Endothelial cell of umbilical vein (primary cell): ENCODE results near the gene ARMH1. TPM values are rescaled to one million over a fixed set of nuclear protein-coding genes. Genes with fewer than 3 reads are reported as not detected.

Experiments used
- BruUV-seq: library from RNA; stranded (reverse); fragments of 400-500 nt; replicated peaks from 2 replicates; lab custom pipeline; 2021; lab: Mats Ljungman, UMichigan
- CTCF ChIA-PET: fragments of 300-600, 350-600 bp; sonication (Branson Sonifier 250); formaldehyde crosslinking; loops from one replicate; lab custom pipeline; 2021; ENCODE audit warnings: antibody characterized with exemption, inconsistent platforms; lab: Charles Lee
- POLR2A ChIA-PET: fragments of 300-600, 350-600 bp; sonication (Branson Sonifier 250); formaldehyde crosslinking; loops from one replicate; lab custom pipeline; 2021; ENCODE audit warnings: antibody characterized with exemption, inconsistent platforms; lab: Charles Lee
- DNase-seq: peaks from one replicate; pipeline ENCODE4 v3.0.0-alpha.2; 2011; ENCODE audit warnings: low read depth, low spot score
- FAIRE-seq: peaks from 2 replicates; lab custom pipeline; 2011; peaks lifted over from hg19 to GRCh38; lab: Jason Lieb, UNC
- H2AFZ ChIP-seq: 2 replicates; pipeline ENCODE4 v1.6.0; 2012; ENCODE audit warnings: low read depth, low read length, control low read depth, inconsistent platforms
- H3K27ac ChIP-seq: 2 replicates; pipeline ENCODE4 v1.5.1; 2011; ENCODE audit warnings: low read depth, mild to moderate bottlenecking, control low read depth, low read length, moderate library complexity; ENCODE audit not compliant: insufficient read depth
- H3K27me3 ChIP-seq, 2 experiments: 2 replicates each; pipeline versions ENCODE4 v1.6.0 to v1.6.1; 2011; ENCODE audit warnings: low read length in 2 of 2, mixed read lengths in 1 of 2; ENCODE audit not compliant: control insufficient read depth in 2 of 2, insufficient read depth in 2 of 2
- H3K36me3 ChIP-seq, 2 experiments: 2 replicates in 1 of 2; 3 replicates in 1 of 2; pipeline ENCODE4 v1.5.1; 2011; ENCODE audit warnings: low read length in 2 of 2, mild to moderate bottlenecking in 1 of 2, moderate library complexity in 1 of 2; ENCODE audit not compliant: control insufficient read depth in 2 of 2, insufficient read depth in 2 of 2; ENCODE audit errors: extremely low read depth in 1 of 2
- H3K4me1 ChIP-seq: 3 replicates; pipeline ENCODE4 v1.5.1; 2011; ENCODE audit warnings: mild to moderate bottlenecking, low read length; ENCODE audit not compliant: control insufficient read depth, insufficient read depth; ENCODE audit errors: extremely low read depth
- H3K4me2 ChIP-seq: 2 replicates; pipeline ENCODE4 v1.6.1; 2011; ENCODE audit warnings: low read length, control low read depth, mixed read lengths; ENCODE audit not compliant: insufficient read depth
- H3K4me3 ChIP-seq, 3 experiments: fragments of 200-600 bp in 1 of 3; sonication (generic), shearing (Covaris generic) in 1 of 3; replicated peaks in 1 of 3; 2 replicates each; pipeline ENCODE4 v1.5.1; 2011 to 2016; ENCODE audit warnings: control low read depth in 3 of 3, low read length in 3 of 3, mild to moderate bottlenecking in 2 of 3, inconsistent platforms in 1 of 3, low read depth in 1 of 3, moderate library complexity in 1 of 3; ENCODE audit not compliant: insufficient read depth in 1 of 3
- H3K79me2 ChIP-seq: 2 replicates; pipeline ENCODE4 v1.6.0; 2012; ENCODE audit warnings: low read length, inconsistent platforms; ENCODE audit not compliant: control insufficient read depth, insufficient read depth
- H3K9ac ChIP-seq: replicated peaks from 2 replicates; pipeline ENCODE3; 2011; ENCODE audit warnings: low read length, control low read depth; ENCODE audit not compliant: insufficient read depth; ENCODE audit errors: extremely low read depth
- H3K9me1 ChIP-seq: replicated peaks from 3 replicates; pipeline ENCODE4 v1.6.0; 2011; ENCODE audit warnings: mild to moderate bottlenecking, low read length; ENCODE audit not compliant: control insufficient read depth, insufficient read depth; ENCODE audit errors: extremely low read depth
- H3K9me3 ChIP-seq: replicated peaks from 2 replicates; pipeline ENCODE4 v1.5.1; 2012; ENCODE audit warnings: low read length, inconsistent platforms; ENCODE audit not compliant: control insufficient read depth, insufficient read depth
- H4K20me1 ChIP-seq: replicated peaks from 2 replicates; pipeline ENCODE3; 2011; ENCODE audit warnings: mild to moderate bottlenecking, low read length; ENCODE audit not compliant: control insufficient read depth, insufficient read depth; ENCODE audit errors: extremely low read depth
- CTCF ChIP-seq, 2 donors: IDR thresholded peaks; 1 replicate in 1 of 2; 2 replicates in 1 of 2; pipeline ENCODE4 v1.5.1; 2011; ENCODE audit warnings: low read length in 2 of 2, mild to moderate bottlenecking in 2 of 2, moderate library complexity in 2 of 2, control low read depth in 1 of 2, inconsistent platforms in 1 of 2, low read depth in 1 of 2; ENCODE audit not compliant: insufficient read depth in 1 of 2; ENCODE audit errors: extremely low read depth in 1 of 2
- EZH2 ChIP-seq: IDR thresholded peaks from 2 replicates; pipeline ENCODE4 v1.6.1; 2012; ENCODE audit warnings: borderline replicate concordance, low read depth, mild to moderate bottlenecking, moderate library complexity, low read length, inconsistent platforms; ENCODE audit not compliant: severe bottlenecking
- FOS ChIP-seq: IDR thresholded peaks from 2 replicates; pipeline ENCODE4 v1.6.1; 2011; ENCODE audit warnings: mild to moderate bottlenecking, low read length, moderate library complexity, borderline replicate concordance; ENCODE audit not compliant: insufficient read depth
- GATA2 ChIP-seq: IDR thresholded peaks from 2 replicates; pipeline ENCODE4 v1.7.0; 2011; ENCODE audit warnings: low read depth, mild to moderate bottlenecking, moderate library complexity, mixed read lengths, low read length; ENCODE audit not compliant: insufficient read length, insufficient read depth
- JUN ChIP-seq: IDR thresholded peaks from 2 replicates; pipeline ENCODE4 v1.6.1; 2011; ENCODE audit warnings: borderline replicate concordance, low read depth; ENCODE audit not compliant: insufficient read length, insufficient read depth
- MAX ChIP-seq: IDR thresholded peaks from 2 replicates; pipeline ENCODE4 v1.6.1; 2011; ENCODE audit not compliant: insufficient read depth, insufficient read length
- MYC ChIP-seq: IDR thresholded peaks from one replicate; pipeline ENCODE4 v1.6.1; 2011; ENCODE audit warnings: mild to moderate bottlenecking, low read depth, low read length
- POLR2A ChIP-seq: IDR thresholded peaks from 2 replicates; pipeline ENCODE4 v1.6.1; 2012; ENCODE audit warnings: low read depth, mild to moderate bottlenecking, control low read depth, low read length
- POLR2AphosphoS5 ChIP-seq: IDR thresholded peaks from 2 replicates; pipeline ENCODE4 v1.6.1; 2012; ENCODE audit warnings: low read depth, mild to moderate bottlenecking, control low read depth, low read length, moderate library complexity; ENCODE audit not compliant: insufficient read depth
- dilution Hi-C: fragments of 300-500 bp; cut with MboI; formaldehyde crosslinking; loops from one replicate; pipeline ENCODE4 v1.15.0; 2019; ENCODE audit warnings: low sequenced_read_pairs; ENCODE audit not compliant: extremely low pct_ligation_motif_present
- intact Hi-C: fragments of 100-400 bp; cut with micrococcal nuclease; formaldehyde crosslinking; loops from one replicate; pipeline ENCODE4 v1.10.0; 2022
- polyA plus RNA-seq, 4 experiments: library from polyadenylated mRNA; depleted of rRNA in 3 of 4; stranded (reverse) in 3 of 4; unstranded in 1 of 4; fragments of >200 nt; gene quantifications; 2 replicates each; pipeline versions ENCODE4 v1.2.1 to v1.2.3, GENCODE V29; 2011 to 2012; ENCODE audit warnings: missing spikeins in 1 of 4
- total RNA-seq: library from RNA; stranded (reverse); gene quantifications from 2 replicates; pipeline ENCODE4 v1.2.3, GENCODE V29; 2021

ARMH1 gene
- total and polyA plus RNA-seq, 2 donors (not counting 3 experiments of a cell fraction or from before 2014, with no cell fraction given) = 0.17 TPM; not detected in 1

- intact Hi-C loops (no loop called here), dilution Hi-C loops (no loop called here)
- ChIA-PET POLR2A (no interaction called here), CTCF (interaction anchor here (1.3 to 1.9 kb wide), 3 partner anchors 17 to 319 kb away, joined by 3 to 4 read pairs (median 4); no protein-coding TSS in a partner anchor)
- BruUV-seq = no TSS peak
- H4K20me1 ChIP-seq = no peaks in the 10 kb centered on the region
- H3K27ac ChIP-seq = no peak overlapping the region
- no peaks in the 10 kb centered on the region for H3K9me3 ChIP-seq
- H3K4me2 ChIP-seq = no peak overlapping the region
- TF ChIP-seq GATA2 (no peak), JUN (no peak), MYC (no peak), POLR2A (no peak), POLR2AphosphoS5 (no peak), CTCF (IDR thresholded peaks at IDR 0.05; ENCODE audit: extremely low read depth in 1 of 2, insufficient read depth in 1 of 2, low read depth in 1 of 2, low read length in 2 of 2) (no peak), FOS (no peak), EZH2 (no peak), MAX (no peak)
- no peak for FAIRE-seq
- DNase-seq = no peak
- H3K4me1 ChIP-seq = no peaks in the 10 kb centered on the region
- no peaks in the 10 kb centered on the region for H3K36me3 ChIP-seq
- no peak overlapping the region for H3K9ac ChIP-seq
- peaks cover 0 to 12% of the 10 kb centered on the region in 2 experiments for H3K27me3 ChIP-seq
- no peaks in the 10 kb centered on the region for H3K79me2 ChIP-seq
- no peak overlapping the region for H2AFZ ChIP-seq
- H3K9me1 ChIP-seq = no peaks in the 10 kb centered on the region
- no peak overlapping the region for H3K4me3 ChIP-seq
These were observed 22.4 kb downstream of the ARMH1 start for GRCh38 chr1:44696789-44697345.
